Activated naive CD4-positive, alpha-beta T cell treated with anti-CD3 and anti-CD28 coated beads, Interleukin-2, amount 50 U/mL, for 72 hours (primary cell): ENCODE results near the gene MAP3K8. TPM values are rescaled to one million over a fixed set of nuclear protein-coding genes. Genes with fewer than 3 reads are reported as not detected.
A peak's percentile ranks its signal among the peaks of the same experiment; 100 is the strongest.
"Not testable (repeated sequence)": the region's sequence is repeated elsewhere in the genome, so short reads cannot be mapped to it uniquely, and the experiment has no call there.

Experiments used
- ATAC-seq, 2 donors: fragments of 150-1000 bp; cut with Tn5 transposase; 2 replicates each; pipeline ENCODE4 v1.10.0; 2021; ENCODE audit warnings: mild to moderate bottlenecking in 2 of 2, moderate library complexity in 2 of 2
- DNase-seq, 2 donors: peaks; one replicate each; pipeline ENCODE4 v3.0.0; 2021 to 2022; ENCODE audit warnings: low spot score in 2 of 2
- H3K27ac Mint-ChIP-seq, 2 donors: one replicate each; pipeline ENCODE4 v1.8.0; 2022; ENCODE audit warnings: mild to moderate bottlenecking in 2 of 2, mixed read lengths in 2 of 2
- H3K36me3 Mint-ChIP-seq, 2 donors: one replicate each; pipeline ENCODE4 v1.8.0; 2022; ENCODE audit warnings: mixed read lengths in 2 of 2
- H3K9me3 Mint-ChIP-seq, 2 donors: one replicate each; pipeline ENCODE4 v1.8.0; 2022; ENCODE audit warnings: mixed read lengths in 2 of 2
- total RNA-seq, 2 donors: library from RNA; stranded (reverse); gene quantifications; one replicate each; pipeline ENCODE4 v1.2.3, GENCODE V29; 2022

The MAP3K8 gene
- total RNA-seq, 2 donors from 2014 or later, result 20.2 to 25.8 TPM

GRCh38 chr10:30415593-30415992 is 18.4 kb upstream of the MAP3K8 start:
- Mint-ChIP-seq H3K9me3 (no peaks in the 10 kb centered on the region), H3K27ac (no peak overlapping the region), H3K36me3 (no peaks in the 10 kb centered on the region)
- ATAC-seq (no peak), DNase-seq (no peak)

GRCh38 chr10:30417301-30417700 is 16.7 kb upstream of the MAP3K8 start:
- H3K27ac Mint-ChIP-seq, result peak overlapping the region in 1 of 2 donors; percentile 87
- no peaks in the 10 kb centered on the region for H3K36me3 Mint-ChIP-seq

DNA sequence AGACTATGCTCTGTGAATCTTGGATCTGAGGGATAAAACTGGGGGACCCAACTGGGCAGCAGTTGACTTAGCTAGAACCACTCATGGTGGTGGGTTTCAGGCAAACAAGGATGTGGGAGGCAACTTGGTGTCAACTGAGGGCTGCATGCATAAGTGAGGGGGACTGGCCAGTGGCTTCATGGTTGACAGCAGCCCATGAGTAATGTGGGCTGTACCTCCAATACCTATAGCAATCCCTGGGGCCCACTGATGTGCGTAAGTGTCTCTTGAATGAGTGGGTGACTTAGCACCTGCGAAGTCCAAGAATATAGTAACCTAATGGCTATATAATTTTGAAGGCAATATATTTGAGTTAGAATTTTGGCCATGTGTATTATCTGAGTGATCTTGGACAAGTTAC is 13.7 kb upstream of the MAP3K8 start:
- ATAC-seq, result no peak
- DNase-seq, result no peak
- Mint-ChIP-seq H3K9me3 (no peaks in the 10 kb centered on the region), H3K36me3 (no peaks in the 10 kb centered on the region), H3K27ac (no peak overlapping the region)

More at GRCh38 chr10:30417301-30417700, 16.7 kb upstream of the MAP3K8 start:
- no peaks in the 10 kb centered on the region for H3K9me3 Mint-ChIP-seq
- DNase-seq (no peak), ATAC-seq (no peak)

DNA sequence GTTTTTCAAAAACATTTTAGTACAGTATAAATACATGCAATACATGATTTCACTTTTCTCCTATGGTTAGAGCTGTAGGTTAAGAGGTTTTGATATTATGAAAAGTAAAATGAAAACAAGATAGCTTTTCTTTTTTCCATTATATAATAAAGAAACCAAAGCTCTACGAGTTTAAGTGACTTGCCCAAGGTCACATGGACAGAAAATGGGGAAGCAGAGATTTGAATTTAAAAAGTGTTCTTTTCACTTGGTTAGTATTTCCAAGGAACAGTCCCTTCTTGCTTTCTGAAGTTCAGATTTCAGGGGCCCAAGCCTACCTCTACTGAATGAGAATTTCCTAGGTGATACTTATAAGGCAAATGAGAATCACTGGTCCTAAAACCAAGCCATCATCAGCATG is 13.2 kb upstream of the MAP3K8 start:
- DNase-seq (no peak), ATAC-seq (no peak)
- Mint-ChIP-seq H3K27ac (no peak overlapping the region), H3K9me3 (no peaks in the 10 kb centered on the region), H3K36me3 (no peaks in the 10 kb centered on the region)

- no peak for ATAC-seq
- DNase-seq, result no peak
- H3K36me3 Mint-ChIP-seq, result no peaks in the 10 kb centered on the region
- no peak overlapping the region for H3K27ac Mint-ChIP-seq
- H3K9me3 Mint-ChIP-seq, result no peaks in the 10 kb centered on the region
Measured at GRCh38 chr10:30422151-30422695, 11.8 kb upstream of the MAP3K8 start.

DNA sequence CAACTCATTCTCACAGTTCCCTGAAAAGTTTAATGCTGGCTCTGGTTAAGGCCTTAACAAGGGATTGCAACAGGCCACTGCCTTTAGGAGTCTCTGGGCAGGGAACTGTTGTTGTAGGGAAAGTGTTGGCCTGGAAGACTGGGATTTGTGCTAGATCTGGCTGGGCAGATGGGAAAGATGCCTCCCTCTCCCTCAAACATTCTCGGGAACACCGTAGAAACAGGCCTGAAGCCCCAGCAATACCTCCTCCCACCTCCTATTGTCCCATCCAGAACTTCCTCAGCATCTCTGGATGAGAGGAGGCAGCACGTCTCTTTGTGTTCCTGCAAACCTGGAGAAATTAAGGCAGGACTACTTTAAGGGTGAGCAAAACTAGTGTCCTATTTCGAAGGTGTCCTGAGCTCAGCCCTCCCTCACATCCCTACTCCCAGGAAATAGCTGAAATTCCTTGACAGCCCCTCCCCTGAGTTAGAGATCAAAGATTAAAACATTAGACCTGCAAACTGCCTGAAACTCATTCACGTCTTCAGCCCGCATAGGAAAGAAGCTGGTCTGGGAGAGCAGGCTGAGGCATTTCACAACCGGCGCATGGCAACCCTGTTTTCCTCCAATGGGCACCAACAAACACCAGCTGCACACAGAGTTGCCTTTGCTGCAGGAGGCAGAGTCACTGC is 10.9 kb upstream of the MAP3K8 start:
- Mint-ChIP-seq H3K36me3 (no peaks in the 10 kb centered on the region), H3K27ac (no peak overlapping the region), H3K9me3 (no peaks in the 10 kb centered on the region)
- ATAC-seq (no peak), DNase-seq (no peak)

- not testable (repeated sequence) for H3K36me3 Mint-ChIP-seq, DNase-seq, ATAC-seq, H3K9me3 Mint-ChIP-seq, H3K27ac Mint-ChIP-seq
Measured at GRCh38 chr10:30423655-30424275, 10.2 kb upstream of the MAP3K8 start.

- DNase-seq, result no peak
- no peaks in the 10 kb centered on the region for H3K9me3 Mint-ChIP-seq
- no peak overlapping the region for H3K27ac Mint-ChIP-seq
- ATAC-seq, result no peak
- no peaks in the 10 kb centered on the region for H3K36me3 Mint-ChIP-seq
Measured at GRCh38 chr10:30425336-30426075, 8.5 kb upstream of the MAP3K8 start.

- ATAC-seq, result no peak
- Mint-ChIP-seq H3K9me3 (no peaks in the 10 kb centered on the region), H3K27ac (no peak overlapping the region), H3K36me3 (peaks cover 9% of the 10 kb centered on the region in 2 donors)
- no peak for DNase-seq
Measured at GRCh38 chr10:30430544-30431298, 3.3 kb upstream of the MAP3K8 start.

- Mint-ChIP-seq H3K9me3 (no peaks in the 10 kb centered on the region), H3K27ac (no peak overlapping the region), H3K36me3 (peaks cover 9% of the 10 kb centered on the region in 2 donors)
- no peak for DNase-seq
- no peak for ATAC-seq
Measured at GRCh38 chr10:30431435-30431911, 2.5 kb upstream of the MAP3K8 start.

DNA sequence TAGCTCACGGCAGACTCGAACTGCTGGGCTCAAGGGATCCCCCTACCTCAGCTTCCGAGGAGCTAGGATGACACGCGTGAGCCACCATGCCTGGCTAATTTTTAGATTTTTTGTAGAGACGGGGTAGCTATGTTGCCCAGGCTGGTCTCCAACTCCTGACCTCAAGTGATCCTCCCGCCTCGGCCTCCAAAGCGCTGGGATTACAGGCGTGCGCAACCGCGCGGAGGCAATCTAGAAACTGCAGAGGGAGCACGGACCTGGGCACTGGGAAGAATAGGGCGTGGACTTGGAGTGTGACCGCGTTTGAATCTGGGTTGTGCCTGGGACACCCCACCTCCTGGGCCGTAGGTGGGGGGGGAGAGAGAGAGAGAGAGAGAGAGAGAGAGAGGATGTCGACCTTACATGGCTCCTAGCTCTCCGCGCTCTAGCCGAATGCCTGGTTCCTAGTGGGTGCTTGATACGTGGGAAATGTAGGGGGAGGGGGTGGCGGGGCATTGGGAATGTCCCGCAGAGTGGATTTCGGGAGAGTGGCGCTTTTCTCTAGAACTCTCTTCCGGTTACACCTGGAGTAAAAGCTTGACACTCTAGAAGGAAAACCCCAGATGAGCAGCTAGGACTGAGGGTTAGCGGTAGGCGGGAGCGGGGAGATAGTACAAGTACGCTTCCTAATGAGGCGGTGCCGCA is 1.2 kb upstream of the MAP3K8 start:
- Mint-ChIP-seq H3K36me3 (peaks cover 9 to 19% of the 10 kb centered on the region in 2 donors), H3K9me3 (no peaks in the 10 kb centered on the region), H3K27ac (peak overlapping the region; percentile 86)
- DNase-seq (peak in 1 of 2 donors; percentile 10), ATAC-seq (no peak)

GRCh38 chr10:30433306-30433729 is 666 bp upstream of the MAP3K8 start:
- ATAC-seq (peak in 1 of 2 donors; percentile 19), DNase-seq (peak in 1 of 2 donors; percentile 40)
- Mint-ChIP-seq H3K9me3 (no peaks in the 10 kb centered on the region), H3K27ac (peak overlapping the region; percentile 86), H3K36me3 (peaks cover 9 to 25% of the 10 kb centered on the region in 2 donors)

DNA sequence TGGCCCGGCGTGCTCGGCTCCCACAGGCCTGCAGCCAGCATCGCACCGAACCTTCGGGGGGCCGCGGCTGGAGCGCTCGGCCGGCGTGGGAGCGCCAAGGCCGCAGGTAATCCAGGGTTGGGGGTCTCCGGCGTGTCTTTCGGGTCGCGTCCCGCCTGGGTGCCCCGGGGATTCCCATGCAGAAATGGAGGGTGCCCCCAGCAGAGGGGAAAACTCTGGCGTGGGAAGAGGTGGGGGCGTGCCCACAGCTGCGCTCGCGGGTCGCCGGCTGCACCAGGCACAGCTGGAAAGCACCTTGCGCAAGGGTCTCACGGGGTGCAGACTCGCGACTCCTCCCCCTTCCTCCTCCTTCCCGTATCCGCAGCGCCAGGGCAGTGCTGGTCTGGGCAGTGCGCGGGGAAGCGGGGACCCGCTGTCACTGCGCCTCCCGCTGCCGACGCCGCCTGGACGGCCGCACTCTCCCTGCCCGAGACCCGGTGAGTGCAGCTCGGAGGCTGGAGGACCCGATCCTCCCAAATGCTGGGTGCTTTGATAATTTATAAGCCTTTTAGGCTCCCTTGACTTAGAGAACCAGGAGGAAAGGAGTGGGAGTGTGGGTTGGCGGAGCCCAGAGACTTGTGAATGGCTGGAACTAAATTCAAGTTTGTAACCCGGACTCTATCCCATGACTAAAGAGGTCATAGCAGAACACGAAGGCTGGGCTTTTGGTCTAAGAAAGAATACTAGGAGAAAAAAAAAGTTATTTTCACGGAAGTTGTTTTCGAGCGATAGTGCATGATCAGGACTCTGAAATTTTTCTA is 489 bp downstream of the MAP3K8 start:
- DNase-seq, result peak; percentile 60 to 78
- H3K36me3 Mint-ChIP-seq, result peaks cover 9 to 35% of the 10 kb centered on the region in 2 donors
- no peaks in the 10 kb centered on the region for H3K9me3 Mint-ChIP-seq
- peak overlapping the region in 1 of 2 donors; percentile 86 for H3K27ac Mint-ChIP-seq
- ATAC-seq, result peak; percentile 53 to 62

GRCh38 chr10:30435073-30435422 is 1.1 kb downstream of the MAP3K8 start:
- H3K27ac Mint-ChIP-seq, result peak overlapping the region in 1 of 2 donors; percentile 86
- ATAC-seq (no peak), DNase-seq (no peak)
- peaks cover 9 to 41% of the 10 kb centered on the region in 2 donors for H3K36me3 Mint-ChIP-seq
- no peaks in the 10 kb centered on the region for H3K9me3 Mint-ChIP-seq

DNA sequence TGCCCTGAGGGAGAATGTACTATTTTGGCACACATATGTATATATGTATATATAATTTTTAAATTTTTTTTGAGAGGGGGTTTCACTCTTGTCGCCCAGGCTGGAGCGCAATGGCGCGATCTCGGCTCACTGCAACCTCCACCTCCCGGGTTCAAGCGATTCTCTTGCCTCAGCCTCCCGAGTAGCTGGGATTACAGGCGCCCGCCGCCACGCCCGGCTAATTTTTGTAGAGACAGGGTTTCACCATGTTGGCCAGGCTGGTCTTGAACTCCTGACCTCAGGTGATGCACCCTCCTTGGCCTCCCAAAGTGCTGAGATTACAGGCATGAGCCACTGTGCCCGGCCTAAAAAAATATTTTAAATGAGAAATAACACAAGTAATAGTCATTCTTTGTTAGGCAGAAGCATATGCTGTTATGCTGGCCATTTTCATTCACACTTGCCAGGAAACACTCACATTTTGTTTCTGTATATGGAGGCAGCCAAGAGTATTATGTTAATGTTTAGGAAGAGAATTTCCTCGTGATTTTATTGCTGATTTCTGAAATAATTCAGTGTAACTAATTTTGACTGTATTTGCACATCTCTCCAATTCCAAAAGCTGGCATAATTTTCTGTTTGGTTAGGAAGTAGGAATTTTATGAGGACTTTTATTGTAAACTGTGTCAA is 1.6 kb downstream of the MAP3K8 start:
- Mint-ChIP-seq H3K27ac (peak overlapping the region in 1 of 2 donors; percentile 86), H3K36me3 (peaks cover 9 to 45% of the 10 kb centered on the region in 2 donors)
- not testable (repeated sequence) for DNase-seq, ATAC-seq, H3K9me3 Mint-ChIP-seq
